GM23338 (cell line): Measurements from ENCODE around the gene GJC2. TPM values are rescaled to one million over a fixed set of nuclear protein-coding genes. Genes with fewer than 3 reads are reported as not detected.

Experiments used
- ATAC-seq: fragments of 200-7000 bp; cut with Tn5 transposase; 3 replicates; pipeline ENCODE4 v1.9.1; 2020
- DNase-seq: peaks from one replicate; pipeline ENCODE4 v3.0.0-alpha.2; 2015; ENCODE audit warnings: low spot score
- H2AFZ ChIP-seq: fragments of 200-600 bp; sonication (generic); 2 replicates; pipeline ENCODE4 v1.8.0; 2016; ENCODE audit warnings: antibody characterized with exemption, mild to moderate bottlenecking, moderate library complexity
- H3F3A ChIP-seq: fragments of 200-600 bp; sonication (generic); replicated peaks from 2 replicates; pipeline ENCODE4 v1.8.0; 2017; ENCODE audit warnings: antibody characterized with exemption, mixed run types, low read depth
- H3K27ac ChIP-seq: fragments of 200-600 bp; sonication (generic); 2 replicates; pipeline ENCODE4 v1.6.1; 2016; ENCODE audit warnings: low read depth
- H3K27me3 ChIP-seq: fragments of 200-600 bp; sonication (generic); 2 replicates; pipeline ENCODE4 v1.8.0; 2016; ENCODE audit warnings: mild to moderate bottlenecking, mixed run types, moderate library complexity; ENCODE audit not compliant: insufficient read depth
- H3K36me3 ChIP-seq: fragments of 200-600 bp; sonication (generic); 2 replicates; pipeline ENCODE4 v1.8.0; 2016; ENCODE audit warnings: mild to moderate bottlenecking; ENCODE audit not compliant: insufficient read depth
- H3K4me1 ChIP-seq: fragments of 200-600 bp; sonication (generic); 2 replicates; pipeline ENCODE4 v1.8.0; 2016; ENCODE audit warnings: mild to moderate bottlenecking, moderate library complexity; ENCODE audit not compliant: insufficient read depth
- H3K4me2 ChIP-seq: fragments of 200-600 bp; sonication (generic); 2 replicates; pipeline ENCODE4 v1.7.1; 2017; ENCODE audit warnings: mixed run types
- H3K4me3 ChIP-seq: fragments of 200-600 bp; sonication (generic); 2 replicates; pipeline ENCODE4 v1.6.1; 2016; ENCODE audit warnings: mixed run types
- H3K79me2 ChIP-seq: fragments of 200-600 bp; sonication (generic); replicated peaks from 2 replicates; pipeline ENCODE4 v1.8.0; 2017; ENCODE audit warnings: mild to moderate bottlenecking; ENCODE audit not compliant: insufficient read depth
- H3K9me2 ChIP-seq: fragments of 200-600 bp; sonication (generic); 2 replicates; pipeline ENCODE4 v1.8.0; 2017; ENCODE audit not compliant: insufficient read depth
- H4K20me1 ChIP-seq: fragments of 200-600 bp; sonication (generic); replicated peaks from 2 replicates; pipeline ENCODE4 v1.8.0; 2017; ENCODE audit warnings: mild to moderate bottlenecking; ENCODE audit not compliant: insufficient read depth
- H3K27ac Mint-ChIP-seq: 2 replicates; pipeline ENCODE4 v1.8.0; 2020; ENCODE audit warnings: inconsistent platforms, mild to moderate bottlenecking, moderate library complexity, mixed read lengths
- H3K27me3 Mint-ChIP-seq: 3 replicates; pipeline ENCODE4 v1.8.0; 2022; ENCODE audit warnings: low read depth, mild to moderate bottlenecking, moderate library complexity, mixed read lengths, inconsistent platforms; ENCODE audit not compliant: insufficient read depth, poor library complexity
- H3K36me3 Mint-ChIP-seq: 3 replicates; pipeline ENCODE4 v1.8.0; 2021; ENCODE audit warnings: low read depth, mild to moderate bottlenecking, inconsistent platforms, moderate library complexity, mixed read lengths
- H3K4me1 Mint-ChIP-seq: 3 replicates; pipeline ENCODE4 v1.8.0; 2020; ENCODE audit warnings: mild to moderate bottlenecking, inconsistent platforms, mixed read lengths
- H3K4me3 Mint-ChIP-seq: 3 replicates; pipeline ENCODE4 v1.8.0; 2021; ENCODE audit warnings: moderate library complexity, mild to moderate bottlenecking, inconsistent platforms, mixed read lengths
- H3K9me3 Mint-ChIP-seq: 3 replicates; pipeline ENCODE4 v1.8.0; 2020; ENCODE audit warnings: moderate library complexity, mild to moderate bottlenecking, inconsistent platforms, mixed read lengths
- CREB1 ChIP-seq: fragments of 250-450 bp; sonication (Bioruptor Pico); IDR thresholded peaks from 2 replicates; pipeline ENCODE4 v1.5.0; 2020; ENCODE audit warnings: low read depth, mild to moderate bottlenecking, moderate library complexity
- EZH2phosphoT487 ChIP-seq: fragments of 200-600 bp; sonication (generic); IDR thresholded peaks from one replicate; pipeline ENCODE4 v1.8.1; 2018; ENCODE audit warnings: antibody characterized with exemption; ENCODE audit not compliant: unreplicated experiment
- JUNB ChIP-seq: IDR thresholded peaks from one replicate; pipeline ENCODE4 v1.6.1; 2016; ENCODE audit warnings: antibody characterized with exemption; ENCODE audit not compliant: unreplicated experiment
- NANOG ChIP-seq: IDR thresholded peaks from 2 replicates; pipeline ENCODE4 v1.6.1; 2016; ENCODE audit warnings: antibody characterized with exemption, borderline replicate concordance
- POLR2AphosphoS5 ChIP-seq: IDR thresholded peaks from 2 replicates; pipeline ENCODE4 v1.6.1; 2016; ENCODE audit warnings: antibody characterized with exemption, low read depth
- STAT1 ChIP-seq: IDR thresholded peaks from one replicate; pipeline ENCODE4 v1.6.1; 2016; ENCODE audit warnings: antibody characterized with exemption; ENCODE audit not compliant: unreplicated experiment
- ZNF331 ChIP-seq: fragments of 250-450 bp; sonication (Bioruptor Pico); IDR thresholded peaks from 2 replicates; pipeline ENCODE4 v1.5.0; 2020; ENCODE audit warnings: low read depth, mild to moderate bottlenecking, moderate library complexity
- polyA plus RNA-seq: library from polyadenylated mRNA; unstranded; fragments of >200 nt; fragmentation: Nextera tagmentation; extraction: Ambion mirVana; gene quantifications from 2 replicates; pipeline ENCODE4 v1.2.1, GENCODE V29; 2016
- total RNA-seq: library from RNA; depleted of rRNA; stranded (reverse); fragments of >200 nt; shearing (Covaris generic); gene quantifications from 2 replicates; pipeline ENCODE4 v1.2.3, GENCODE V29; 2014
- TF ChIP-seq, protein P1 (sequence below): IDR thresholded peaks from 2 replicates; pipeline ENCODE4 v1.6.1; 2016; ENCODE audit warnings: antibody characterized with exemption
- TF ChIP-seq, protein P2 (sequence below): IDR thresholded peaks from one replicate; pipeline ENCODE4 v1.6.1; 2018; ENCODE audit warnings: antibody characterized with exemption; ENCODE audit not compliant: unreplicated experiment
- TF ChIP-seq, protein P3 (sequence below), 2 experiments: fragments of 200-600 bp in 1 of 2; sonication (generic) in 1 of 2; conservative IDR thresholded peaks; 2 replicates each; pipeline versions ENCODE4 v1.5.1 to v1.6.1; 2016 to 2017; ENCODE audit warnings: antibody characterized with exemption in 2 of 2, low read depth in 2 of 2, mild to moderate bottlenecking in 2 of 2, moderate library complexity in 1 of 2

GJC2 gene
- total and polyA plus RNA-seq, 2 experiments from 2014 or later: 0.15 to 1.2 TPM

DNA sequence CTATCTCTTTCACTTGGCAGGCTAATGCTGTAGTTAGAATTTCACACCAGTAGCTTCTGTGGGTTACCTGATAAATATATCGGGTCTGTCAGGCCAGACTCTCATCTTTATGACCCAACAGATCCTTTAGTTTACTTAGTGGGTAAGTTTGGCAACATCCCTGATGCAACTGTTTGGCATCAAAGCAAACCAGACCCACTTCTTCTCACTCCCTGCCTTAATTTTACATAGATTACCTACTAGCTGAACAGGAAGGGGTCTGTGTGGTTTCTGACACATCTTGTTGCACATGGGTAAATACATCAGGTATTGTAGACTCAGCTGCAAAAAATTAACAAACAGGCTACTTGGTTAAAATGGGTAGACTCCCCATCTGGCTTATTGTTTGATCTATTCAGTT, 12.8 kb upstream of the GJC2 start (continued):
- TF ChIP-seq EZH2phosphoT487: no peak
- TF ChIP-seq, protein P1, sequence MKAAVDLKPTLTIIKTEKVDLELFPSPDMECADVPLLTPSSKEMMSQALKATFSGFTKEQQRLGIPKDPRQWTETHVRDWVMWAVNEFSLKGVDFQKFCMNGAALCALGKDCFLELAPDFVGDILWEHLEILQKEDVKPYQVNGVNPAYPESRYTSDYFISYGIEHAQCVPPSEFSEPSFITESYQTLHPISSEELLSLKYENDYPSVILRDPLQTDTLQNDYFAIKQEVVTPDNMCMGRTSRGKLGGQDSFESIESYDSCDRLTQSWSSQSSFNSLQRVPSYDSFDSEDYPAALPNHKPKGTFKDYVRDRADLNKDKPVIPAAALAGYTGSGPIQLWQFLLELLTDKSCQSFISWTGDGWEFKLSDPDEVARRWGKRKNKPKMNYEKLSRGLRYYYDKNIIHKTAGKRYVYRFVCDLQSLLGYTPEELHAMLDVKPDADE: no peak
- TF ChIP-seq, protein P2, sequence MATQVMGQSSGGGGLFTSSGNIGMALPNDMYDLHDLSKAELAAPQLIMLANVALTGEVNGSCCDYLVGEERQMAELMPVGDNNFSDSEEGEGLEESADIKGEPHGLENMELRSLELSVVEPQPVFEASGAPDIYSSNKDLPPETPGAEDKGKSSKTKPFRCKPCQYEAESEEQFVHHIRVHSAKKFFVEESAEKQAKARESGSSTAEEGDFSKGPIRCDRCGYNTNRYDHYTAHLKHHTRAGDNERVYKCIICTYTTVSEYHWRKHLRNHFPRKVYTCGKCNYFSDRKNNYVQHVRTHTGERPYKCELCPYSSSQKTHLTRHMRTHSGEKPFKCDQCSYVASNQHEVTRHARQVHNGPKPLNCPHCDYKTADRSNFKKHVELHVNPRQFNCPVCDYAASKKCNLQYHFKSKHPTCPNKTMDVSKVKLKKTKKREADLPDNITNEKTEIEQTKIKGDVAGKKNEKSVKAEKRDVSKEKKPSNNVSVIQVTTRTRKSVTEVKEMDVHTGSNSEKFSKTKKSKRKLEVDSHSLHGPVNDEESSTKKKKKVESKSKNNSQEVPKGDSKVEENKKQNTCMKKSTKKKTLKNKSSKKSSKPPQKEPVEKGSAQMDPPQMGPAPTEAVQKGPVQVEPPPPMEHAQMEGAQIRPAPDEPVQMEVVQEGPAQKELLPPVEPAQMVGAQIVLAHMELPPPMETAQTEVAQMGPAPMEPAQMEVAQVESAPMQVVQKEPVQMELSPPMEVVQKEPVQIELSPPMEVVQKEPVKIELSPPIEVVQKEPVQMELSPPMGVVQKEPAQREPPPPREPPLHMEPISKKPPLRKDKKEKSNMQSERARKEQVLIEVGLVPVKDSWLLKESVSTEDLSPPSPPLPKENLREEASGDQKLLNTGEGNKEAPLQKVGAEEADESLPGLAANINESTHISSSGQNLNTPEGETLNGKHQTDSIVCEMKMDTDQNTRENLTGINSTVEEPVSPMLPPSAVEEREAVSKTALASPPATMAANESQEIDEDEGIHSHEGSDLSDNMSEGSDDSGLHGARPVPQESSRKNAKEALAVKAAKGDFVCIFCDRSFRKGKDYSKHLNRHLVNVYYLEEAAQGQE: no peak
- no peak for TF ChIP-seq POLR2AphosphoS5
- no peak for TF ChIP-seq NANOG
- TF ChIP-seq ZNF331: no peak
- TF ChIP-seq JUNB: no peak
- TF ChIP-seq, protein P3, sequence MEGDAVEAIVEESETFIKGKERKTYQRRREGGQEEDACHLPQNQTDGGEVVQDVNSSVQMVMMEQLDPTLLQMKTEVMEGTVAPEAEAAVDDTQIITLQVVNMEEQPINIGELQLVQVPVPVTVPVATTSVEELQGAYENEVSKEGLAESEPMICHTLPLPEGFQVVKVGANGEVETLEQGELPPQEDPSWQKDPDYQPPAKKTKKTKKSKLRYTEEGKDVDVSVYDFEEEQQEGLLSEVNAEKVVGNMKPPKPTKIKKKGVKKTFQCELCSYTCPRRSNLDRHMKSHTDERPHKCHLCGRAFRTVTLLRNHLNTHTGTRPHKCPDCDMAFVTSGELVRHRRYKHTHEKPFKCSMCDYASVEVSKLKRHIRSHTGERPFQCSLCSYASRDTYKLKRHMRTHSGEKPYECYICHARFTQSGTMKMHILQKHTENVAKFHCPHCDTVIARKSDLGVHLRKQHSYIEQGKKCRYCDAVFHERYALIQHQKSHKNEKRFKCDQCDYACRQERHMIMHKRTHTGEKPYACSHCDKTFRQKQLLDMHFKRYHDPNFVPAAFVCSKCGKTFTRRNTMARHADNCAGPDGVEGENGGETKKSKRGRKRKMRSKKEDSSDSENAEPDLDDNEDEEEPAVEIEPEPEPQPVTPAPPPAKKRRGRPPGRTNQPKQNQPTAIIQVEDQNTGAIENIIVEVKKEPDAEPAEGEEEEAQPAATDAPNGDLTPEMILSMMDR (conservative IDR thresholded peaks at IDR 0.05; ENCODE audit: low read depth in 2 of 2): no peak
- no peak for TF ChIP-seq CREB1 (CRISPR knock-in tag)

DNA sequence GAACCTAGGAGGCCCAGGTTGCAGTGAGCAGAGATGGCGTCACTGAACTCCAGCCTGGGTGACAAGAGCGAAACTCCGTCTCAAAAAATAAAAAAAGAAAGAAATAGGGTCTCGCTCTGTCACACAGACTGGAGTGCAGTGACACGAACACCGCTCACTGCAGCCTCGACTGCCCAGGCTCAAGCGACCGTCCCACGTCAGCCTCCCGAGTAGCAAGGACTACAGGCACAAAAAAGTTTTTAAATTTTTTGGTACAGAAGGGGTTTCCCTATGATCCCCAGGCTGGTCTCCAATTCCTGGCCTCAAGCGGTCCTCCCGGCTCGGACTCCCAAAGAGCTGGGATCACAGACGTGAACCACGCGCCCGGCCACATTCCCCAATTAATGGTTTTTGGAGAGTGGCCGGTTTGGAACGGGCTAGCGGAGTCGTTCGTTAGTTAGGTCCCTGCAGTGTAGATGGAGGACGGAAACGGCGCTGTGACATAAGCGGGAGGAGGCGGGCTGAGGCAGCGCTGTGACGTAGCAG, 10.3 kb upstream of the GJC2 start:
- peak overlapping the region; percentile 92 for H3K4me3 ChIP-seq
- H3K27me3 Mint-ChIP-seq: peaks cover 16% of the 10 kb centered on the region
- H3K9me2 ChIP-seq: no peaks in the 10 kb centered on the region
- peaks cover 2% of the 10 kb centered on the region; the same call in 1 of the 3 replicates for H3K4me1 Mint-ChIP-seq
- DNase-seq: no peak
- H3K27me3 ChIP-seq: peaks cover 36% of the 10 kb centered on the region
- no peaks in the 10 kb centered on the region; the same call in 2 of the 3 replicates for H3K9me3 Mint-ChIP-seq
- H4K20me1 ChIP-seq: no peaks in the 10 kb centered on the region
- peak overlapping the region; percentile 78 for H3K4me2 ChIP-seq
- H3K27ac Mint-ChIP-seq: peak overlapping the region; percentile 94
- H2AFZ ChIP-seq: peak overlapping the region; percentile 79; the same call in 1 of the 2 replicates
- no peaks in the 10 kb centered on the region for H3F3A ChIP-seq
- no peak for TF ChIP-seq ZNF331
- no peak for TF ChIP-seq EZH2phosphoT487
- TF ChIP-seq, protein P3 (conservative IDR thresholded peaks at IDR 0.05; ENCODE audit: low read depth in 2 of 2): no peak
- TF ChIP-seq STAT1: no peak
- TF ChIP-seq JUNB: no peak
- TF ChIP-seq POLR2AphosphoS5: no peak; the same call in 1 of the 2 replicates
- TF ChIP-seq NANOG: no peak
- no peak; the same call in none of the 2 replicates for TF ChIP-seq CREB1 (CRISPR knock-in tag)
- H3K36me3 Mint-ChIP-seq: no peaks in the 10 kb centered on the region; the same call in 2 of the 3 replicates
- no peak for ATAC-seq
- H3K4me1 ChIP-seq: peaks cover 5% of the 10 kb centered on the region; the same call in 1 of the 2 replicates
- H3K79me2 ChIP-seq: peaks cover 34% of the 10 kb centered on the region
- 0 out of 2 replicates have a peak overlapping the region, but pooled peaks have one; percentile 30 for H3K27ac ChIP-seq
- no peaks in the 10 kb centered on the region for H3K36me3 ChIP-seq
- peak overlapping the region; percentile 86 for H3K4me3 Mint-ChIP-seq
